Motor neuron (in vitro differentiated cells): ENCODE measurements around the gene SGO2. TPM values are rescaled to one million over a fixed set of nuclear protein-coding genes. Genes with fewer than 3 reads are reported as not detected.

ENCODE experiments used
- ATAC-seq, 8 experiments: fragments of 200-7000 bp; cut with Tn5 transposase; replicated peaks in 6 of 8; 2 replicates each; pipeline ENCODE4 v1.8.0; 2021; ENCODE audit warnings: mild to moderate bottlenecking in 8 of 8, moderate library complexity in 8 of 8
- H3K27ac ChIP-seq, 2 donors: fragments of 250-450 bp; sonication (Bioruptor Pico); 2 replicates each; pipeline ENCODE4 v1.9.0; 2021; ENCODE audit warnings: antibody characterized with exemption in 2 of 2, mild to moderate bottlenecking in 2 of 2, moderate library complexity in 1 of 2
- H3K4me1 ChIP-seq, 2 donors: fragments of 250-450 bp; sonication (Bioruptor Pico); replicated peaks in 1 of 2; 2 replicates each; pipeline ENCODE4 v1.6.1; 2021; ENCODE audit warnings: antibody characterized with exemption in 2 of 2, mild to moderate bottlenecking in 2 of 2, moderate library complexity in 1 of 2
- H3K4me3 ChIP-seq, 5 donors: fragments of 250-450 bp; sonication (Bioruptor Pico); 2 replicates each; pipeline ENCODE4 v1.9.0; 2021; ENCODE audit warnings: antibody characterized with exemption in 5 of 5, mild to moderate bottlenecking in 5 of 5, moderate library complexity in 4 of 5
- WGBS, 10 experiments: fragments of 450-650 bp; shearing (Covaris generic); methylation state at CpG; one replicate each; pipeline ENCODE4 v1.0.0; 2022; 5-methylcytosine and 5-hydroxymethylcytosine counted together
- in situ Hi-C, 9 experiments: fragments of 400-800 bp; cut with MboI; loops; one replicate each; pipeline ENCODE4 v1.15.0; 2021; ENCODE audit warnings: low sequenced_read_pairs in 9 of 9, low pct_unique_long_range_greater_than_20kb in 2 of 9; ENCODE audit not compliant: unreplicated experiment in 9 of 9
- total RNA-seq, 8 experiments: library from RNA; unstranded; fragments of 300-600 nt; gene quantifications; 2 replicates each; pipeline versions ENCODE4 v1.2.3 to v1.2.4, GENCODE V29; 2022

The SGO2 gene
- total RNA-seq, 8 experiments from 2014 or later: 1.1 to 20.5 (median 3.2) TPM

- Histone ChIP-seq H3K4me3 (no peak overlapping the region), H3K4me1 (peaks cover 0 to 9% of the 10 kb centered on the region in 2 donors), H3K27ac (no peak overlapping the region)
- in situ Hi-C loops: loop anchor here in 1 of 9 experiments (25.0 kb wide), 1 partner anchor 509 kb away; no protein-coding TSS in a partner anchor
- 71 to 100% (median 94%) methylated on average over 1 of the region's 1 CpG; no CpG with 5 or more reads in 6 of the 10 experiments for WGBS, 10 experiments
- no peak for ATAC-seq
Observed at GRCh38 chr2:200496696-200497095, 29.3 kb upstream of the SGO2 start.

- Histone ChIP-seq H3K4me1 (peaks cover 0 to 7% of the 10 kb centered on the region in 2 donors), H3K4me3 (no peak overlapping the region), H3K27ac (no peak overlapping the region)
- ATAC-seq: peak in 2 of 8 experiments; percentile 38 to 58
- in situ Hi-C loops: loop anchor here in 1 of 9 experiments (25.0 kb wide), 1 partner anchor 511 kb away; no protein-coding TSS in a partner anchor
- 42 to 100% (median 88%) methylated on average over 1 to 2 of the region's 2 CpGs; no CpG with 5 or more reads in 1 of the 10 experiments for WGBS, 10 experiments
Observed at GRCh38 chr2:200498402-200499162, 27.4 kb upstream of the SGO2 start.

GRCh38 chr2:200502196-200502595 lies 23.8 kb upstream of the SGO2 start:
- 89 to 100% (median 96%) methylated on average over 3 to 4 of the region's 5 CpGs; no CpG with 5 or more reads in 2 of the 10 experiments for WGBS, 10 experiments

GRCh38 chr2:200506679-200507078 lies 19.3 kb upstream of the SGO2 start:
- WGBS, 10 experiments: 75 to 96% (median 91%) methylated on average over 2 to 6 of the region's 9 CpGs; no CpG with 5 or more reads in 1 of the 10 experiments
- in situ Hi-C loops: no loop called here
- no peak for ATAC-seq
- Histone ChIP-seq H3K27ac (no peak overlapping the region), H3K4me1 (peaks cover 2 to 7% of the 10 kb centered on the region in 2 donors), H3K4me3 (no peak overlapping the region)

More at GRCh38 chr2:200502196-200502595, 23.8 kb upstream of the SGO2 start:
- in situ Hi-C loops: no loop called here
- H3K27ac ChIP-seq: no peak overlapping the region
- no peaks in the 10 kb centered on the region for H3K4me1 ChIP-seq
- no peak overlapping the region for H3K4me3 ChIP-seq
- no peak for ATAC-seq

GRCh38 chr2:200507179-200507578 lies 18.8 kb upstream of the SGO2 start:
- Histone ChIP-seq H3K27ac (no peak overlapping the region), H3K4me3 (no peak overlapping the region), H3K4me1 (peaks cover 4 to 7% of the 10 kb centered on the region in 2 donors)
- no peak for ATAC-seq
- WGBS, 10 experiments: 50 to 100% (median 100%) methylated on average over 1 to 2 of the region's 2 CpGs; no CpG with 5 or more reads in 1 of the 10 experiments
- in situ Hi-C loops: no loop called here

- H3K4me3 ChIP-seq: peak overlapping the region; percentile 55 to 83 (median 65)
- in situ Hi-C loops: no loop called here
- H3K27ac ChIP-seq: peak overlapping the region in 1 of 2 donors; percentile 71
- ATAC-seq: peak in 3 of 8 experiments; percentile 5 to 9 (median 8)
- H3K4me1 ChIP-seq: peaks cover 5 to 7% of the 10 kb centered on the region in 2 donors
- WGBS, 10 experiments: 0 to 61% (median 20%) methylated on average over 1 to 5 of the region's 8 CpGs; no CpG with 5 or more reads in 3 of the 10 experiments
Observed at GRCh38 chr2:200509235-200509611, 16.8 kb upstream of the SGO2 start.

- in situ Hi-C loops: no loop called here
- Histone ChIP-seq H3K27ac (peak within 1 kb of the TSS; percentile 21 to 71), H3K4me1 (peaks cover 5 to 7% of the 10 kb centered on the region in 2 donors), H3K4me3 (peak within 1 kb of the TSS; percentile 55 to 83 (median 65))
- 0 to 53% (median 2%) methylated on average over 1 to 7 of the region's 78 CpGs; no CpG with 5 or more reads in 2 of the 10 experiments for WGBS, 10 experiments
- ATAC-seq: peak; percentile 97 to 99 (median 98)
Observed at GRCh38 chr2:200509612-200510433, 16.2 kb upstream of the SGO2 start, which contains the start of gene KCTD18. Gene KCTD18 (minus strand): TSS chr2:200510068. CDS start chr2:200507016, 3,052 bp downstream.

- no peak for ATAC-seq
- no peak overlapping the region for H3K4me3 ChIP-seq
- H3K4me1 ChIP-seq: peaks cover 0 to 3% of the 10 kb centered on the region in 2 donors
- no peak overlapping the region for H3K27ac ChIP-seq
- in situ Hi-C loops: no loop called here
- 0% methylated on average over 1 of the region's 1 CpG; no CpG with 5 or more reads in 6 of the 10 experiments for WGBS, 10 experiments
Observed at GRCh38 chr2:200515155-200515554, 10.9 kb upstream of the SGO2 start.

GRCh38 chr2:200523158-200523557 lies 2.8 kb upstream of the SGO2 start:
- H3K4me3 ChIP-seq: no peak overlapping the region
- WGBS, 10 experiments: 20 to 100% (median 60%) methylated on average over 1 to 3 of the region's 3 CpGs; no CpG with 5 or more reads in 1 of the 10 experiments
- no peak overlapping the region for H3K27ac ChIP-seq
- in situ Hi-C loops: no loop called here
- no peak for ATAC-seq
- peaks cover 0 to 6% of the 10 kb centered on the region in 2 donors for H3K4me1 ChIP-seq

GRCh38 chr2:200523604-200524003 lies 2.4 kb upstream of the SGO2 start:
- WGBS, 10 experiments: 36 to 100% (median 75%) methylated on average over 1 to 2 of the region's 2 CpGs; no CpG with 5 or more reads in 1 of the 10 experiments
- in situ Hi-C loops: no loop called here
- Histone ChIP-seq H3K4me3 (no peak overlapping the region), H3K4me1 (peaks cover 0 to 6% of the 10 kb centered on the region in 2 donors), H3K27ac (no peak overlapping the region)
- no peak for ATAC-seq

GRCh38 chr2:200525066-200525465 lies 941 bp upstream of the SGO2 start:
- 19 to 100% (median 85%) methylated on average over 1 to 2 of the region's 2 CpGs for WGBS, 10 experiments
- Histone ChIP-seq H3K4me1 (peaks cover 0 to 6% of the 10 kb centered on the region in 2 donors), H3K4me3 (no peak overlapping the region), H3K27ac (no peak overlapping the region)
- in situ Hi-C loops: no loop called here
- ATAC-seq: no peak

- no peak for ATAC-seq
- WGBS, 10 experiments: 0 to 61% (median 28%) methylated on average over 5 to 7 of the region's 7 CpGs
- Histone ChIP-seq H3K27ac (no peak overlapping the region), H3K4me3 (peak overlapping the region; percentile 55 to 94 (median 72)), H3K4me1 (peaks cover 0 to 6% of the 10 kb centered on the region in 2 donors)
- in situ Hi-C loops: no loop called here
Observed at GRCh38 chr2:200525551-200525881, 491 bp upstream of the SGO2 start.

- 64 to 100% (median 81%) methylated on average over 1 to 3 of the region's 3 CpGs; no CpG with 5 or more reads in 2 of the 10 experiments for WGBS, 10 experiments
Observed at GRCh38 chr2:200528228-200528627, 2.2 kb downstream of the SGO2 start.

More at GRCh38 chr2:200528228-200528627, 2.2 kb downstream of the SGO2 start:
- ATAC-seq: no peak
- in situ Hi-C loops: no loop called here
- Histone ChIP-seq H3K4me1 (peaks cover 0 to 6% of the 10 kb centered on the region in 2 donors), H3K27ac (no peak overlapping the region), H3K4me3 (no peak overlapping the region)
